OCI-LY3 (cell line): ENCODE measurements around the gene ACAD11.

Source experiments
- CTCF ChIP-seq: fragments of 200-600, 300-600 bp; sonication (generic); IDR thresholded peaks from 2 replicates; pipeline ENCODE4 v1.5.1; 2014; ENCODE audit warnings: antibody characterized with exemption, low read length, low read depth
- EZH2phosphoT487 ChIP-seq: fragments of 200-600 bp; shearing (Covaris generic); IDR thresholded peaks from 2 replicates; pipeline ENCODE4 v1.6.1; 2018; ENCODE audit warnings: antibody characterized with exemption, mixed run types, low read depth

- peak; percentile 67 for TF ChIP-seq CTCF
- no peak for TF ChIP-seq EZH2phosphoT487
These were observed 17.6 kb downstream of the ACAD11 start for GRCh38 chr3:132641837-132642538.
